HL-60 (cell line): ENCODE data around the gene MLC1.

Experiments
- DNase-seq, 2 experiments: peaks; one replicate each; pipeline ENCODE4 v3.0.0-alpha.2; 2010 to 2020; ENCODE audit warnings: low read depth in 1 of 2, low spot score in 1 of 2
- H3K27ac ChIP-seq: fragments of 250-450 bp; sonication (Bioruptor Pico); replicated peaks from 2 replicates; pipeline ENCODE4 v1.5.1; 2020; ENCODE audit warnings: mild to moderate bottlenecking, moderate library complexity
- H3K27me3 ChIP-seq: fragments of 250-450 bp; sonication (Bioruptor Pico); 2 replicates; pipeline ENCODE4 v1.5.1; 2021; ENCODE audit warnings: mild to moderate bottlenecking, moderate library complexity; ENCODE audit not compliant: insufficient read depth, poor library complexity, severe bottlenecking
- H3K4me3 ChIP-seq: replicated peaks from 2 replicates; pipeline ENCODE4 v1.5.1; 2011; ENCODE audit warnings: mild to moderate bottlenecking, control low read depth, low read length; ENCODE audit not compliant: insufficient read depth
- GABPA ChIP-seq: IDR thresholded peaks from 2 replicates; pipeline ENCODE4 v1.6.1; 2012; ENCODE audit warnings: low read depth
- POLR2AphosphoS5 ChIP-seq: IDR thresholded peaks from 2 replicates; pipeline ENCODE4 v1.6.1; 2012; ENCODE audit warnings: low read depth
- SPI1 ChIP-seq: IDR thresholded peaks from 2 replicates; pipeline ENCODE4 v1.6.1; 2012; ENCODE audit warnings: low read depth, mild to moderate bottlenecking, borderline replicate concordance
- TF ChIP-seq, protein P1 (sequence below): IDR thresholded peaks from 2 replicates; pipeline ENCODE4 v1.6.1; 2012; ENCODE audit warnings: low read depth; ENCODE audit not compliant: insufficient replicate concordance
- TF ChIP-seq, protein P2 (sequence below): IDR thresholded peaks from one replicate; pipeline ENCODE4 v1.5.1; 2011; ENCODE audit warnings: low read length, control low read depth, inconsistent platforms; ENCODE audit not compliant: insufficient read depth

The MLC1 gene

DNA sequence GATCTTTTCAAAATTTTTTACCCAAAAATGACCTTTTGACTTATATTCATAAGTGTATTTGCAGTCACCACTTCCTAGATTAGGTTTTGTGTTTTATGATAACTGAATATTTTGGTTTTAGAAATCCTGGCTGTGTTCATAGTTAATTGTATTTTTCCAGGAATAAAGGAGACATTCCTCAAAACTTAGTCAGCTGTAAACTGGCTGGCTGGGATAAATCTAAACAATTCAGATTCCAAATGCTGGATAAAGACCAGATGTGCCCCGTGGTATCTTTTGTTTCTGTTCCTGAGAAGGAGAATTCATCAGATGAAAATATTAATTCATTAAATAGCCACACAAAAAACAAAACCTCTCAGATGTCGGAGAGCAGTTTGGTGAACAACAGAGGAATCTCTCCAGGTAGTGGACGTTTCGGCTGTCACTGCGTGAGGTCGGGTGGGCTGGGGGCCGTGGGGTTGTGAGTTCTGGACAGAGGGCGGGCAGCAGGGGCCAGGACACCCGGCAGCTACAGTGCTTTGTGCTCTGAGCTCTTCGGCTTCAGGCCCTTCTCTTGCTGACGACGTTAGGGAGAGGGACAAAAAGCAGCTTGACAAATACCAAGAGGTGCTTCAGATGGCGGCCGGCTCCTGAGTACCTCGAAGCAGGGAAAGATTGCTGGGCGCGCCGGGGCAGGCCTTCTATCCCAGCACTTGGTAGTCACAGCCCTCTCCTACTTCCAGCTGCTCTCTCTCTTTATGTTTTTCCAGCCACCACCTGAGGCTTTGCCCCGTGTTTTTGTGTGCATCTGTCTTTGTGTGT lies 29.2 kb upstream of the MLC1 start:
- H3K27me3 ChIP-seq = no peaks in the 10 kb centered on the region
- H3K27ac ChIP-seq = no peak overlapping the region
- DNase-seq = no peak
- H3K4me3 ChIP-seq = no peak overlapping the region
- TF ChIP-seq POLR2AphosphoS5 (no peak), SPI1 (no peak), GABPA (no peak)
- TF ChIP-seq, protein P1, sequence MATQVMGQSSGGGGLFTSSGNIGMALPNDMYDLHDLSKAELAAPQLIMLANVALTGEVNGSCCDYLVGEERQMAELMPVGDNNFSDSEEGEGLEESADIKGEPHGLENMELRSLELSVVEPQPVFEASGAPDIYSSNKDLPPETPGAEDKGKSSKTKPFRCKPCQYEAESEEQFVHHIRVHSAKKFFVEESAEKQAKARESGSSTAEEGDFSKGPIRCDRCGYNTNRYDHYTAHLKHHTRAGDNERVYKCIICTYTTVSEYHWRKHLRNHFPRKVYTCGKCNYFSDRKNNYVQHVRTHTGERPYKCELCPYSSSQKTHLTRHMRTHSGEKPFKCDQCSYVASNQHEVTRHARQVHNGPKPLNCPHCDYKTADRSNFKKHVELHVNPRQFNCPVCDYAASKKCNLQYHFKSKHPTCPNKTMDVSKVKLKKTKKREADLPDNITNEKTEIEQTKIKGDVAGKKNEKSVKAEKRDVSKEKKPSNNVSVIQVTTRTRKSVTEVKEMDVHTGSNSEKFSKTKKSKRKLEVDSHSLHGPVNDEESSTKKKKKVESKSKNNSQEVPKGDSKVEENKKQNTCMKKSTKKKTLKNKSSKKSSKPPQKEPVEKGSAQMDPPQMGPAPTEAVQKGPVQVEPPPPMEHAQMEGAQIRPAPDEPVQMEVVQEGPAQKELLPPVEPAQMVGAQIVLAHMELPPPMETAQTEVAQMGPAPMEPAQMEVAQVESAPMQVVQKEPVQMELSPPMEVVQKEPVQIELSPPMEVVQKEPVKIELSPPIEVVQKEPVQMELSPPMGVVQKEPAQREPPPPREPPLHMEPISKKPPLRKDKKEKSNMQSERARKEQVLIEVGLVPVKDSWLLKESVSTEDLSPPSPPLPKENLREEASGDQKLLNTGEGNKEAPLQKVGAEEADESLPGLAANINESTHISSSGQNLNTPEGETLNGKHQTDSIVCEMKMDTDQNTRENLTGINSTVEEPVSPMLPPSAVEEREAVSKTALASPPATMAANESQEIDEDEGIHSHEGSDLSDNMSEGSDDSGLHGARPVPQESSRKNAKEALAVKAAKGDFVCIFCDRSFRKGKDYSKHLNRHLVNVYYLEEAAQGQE = no peak
- TF ChIP-seq, protein P2, sequence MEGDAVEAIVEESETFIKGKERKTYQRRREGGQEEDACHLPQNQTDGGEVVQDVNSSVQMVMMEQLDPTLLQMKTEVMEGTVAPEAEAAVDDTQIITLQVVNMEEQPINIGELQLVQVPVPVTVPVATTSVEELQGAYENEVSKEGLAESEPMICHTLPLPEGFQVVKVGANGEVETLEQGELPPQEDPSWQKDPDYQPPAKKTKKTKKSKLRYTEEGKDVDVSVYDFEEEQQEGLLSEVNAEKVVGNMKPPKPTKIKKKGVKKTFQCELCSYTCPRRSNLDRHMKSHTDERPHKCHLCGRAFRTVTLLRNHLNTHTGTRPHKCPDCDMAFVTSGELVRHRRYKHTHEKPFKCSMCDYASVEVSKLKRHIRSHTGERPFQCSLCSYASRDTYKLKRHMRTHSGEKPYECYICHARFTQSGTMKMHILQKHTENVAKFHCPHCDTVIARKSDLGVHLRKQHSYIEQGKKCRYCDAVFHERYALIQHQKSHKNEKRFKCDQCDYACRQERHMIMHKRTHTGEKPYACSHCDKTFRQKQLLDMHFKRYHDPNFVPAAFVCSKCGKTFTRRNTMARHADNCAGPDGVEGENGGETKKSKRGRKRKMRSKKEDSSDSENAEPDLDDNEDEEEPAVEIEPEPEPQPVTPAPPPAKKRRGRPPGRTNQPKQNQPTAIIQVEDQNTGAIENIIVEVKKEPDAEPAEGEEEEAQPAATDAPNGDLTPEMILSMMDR = no peak

DNA sequence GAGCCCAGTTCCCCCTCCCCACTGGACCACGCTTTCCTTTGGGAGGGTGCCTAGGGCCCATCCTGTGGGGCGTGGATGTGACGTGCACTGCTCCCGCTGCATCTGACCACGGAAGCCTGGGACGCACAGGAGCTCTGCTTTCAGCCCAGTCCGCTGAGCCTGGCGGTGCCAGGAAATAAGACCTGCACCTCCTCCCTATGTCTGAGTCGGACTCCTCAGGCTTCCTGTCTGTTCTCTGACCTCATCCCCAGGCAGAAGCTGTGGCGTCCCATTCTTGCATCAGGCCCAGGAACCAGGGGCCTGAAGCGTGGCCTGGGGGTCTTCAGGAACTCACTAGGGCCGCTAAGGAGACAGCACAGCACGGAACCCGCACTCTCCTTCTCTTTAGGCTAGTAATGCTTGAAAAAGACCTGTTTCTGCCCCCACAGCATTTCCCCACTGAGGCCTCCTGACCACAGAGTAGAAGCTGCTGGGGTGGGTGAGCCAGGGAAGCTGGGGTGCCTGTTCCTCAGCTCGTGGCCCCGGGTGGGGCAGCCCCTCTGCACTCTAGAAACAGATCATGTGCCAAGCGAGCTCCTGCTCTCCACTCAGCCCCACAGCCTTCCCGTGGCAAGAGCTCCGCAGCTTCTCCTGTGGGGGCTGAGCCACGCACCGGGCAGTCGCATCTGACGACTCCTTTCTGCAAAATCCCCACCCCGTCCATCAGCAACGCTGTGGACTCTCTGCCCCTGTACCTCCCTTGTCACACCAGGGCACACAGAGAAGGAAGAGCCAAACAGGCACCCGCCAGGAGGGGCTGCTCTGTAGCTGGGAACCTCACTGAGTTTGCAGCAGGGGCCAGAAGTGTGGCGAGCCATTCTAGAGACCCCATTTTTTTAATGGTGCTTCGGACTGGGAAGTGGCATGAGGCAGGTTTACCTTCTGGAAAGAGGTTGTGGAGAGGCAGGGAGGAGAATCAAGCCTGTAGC lies 27.2 kb upstream of the MLC1 start:
- H3K4me3 ChIP-seq = no peak overlapping the region
- peak; percentile 65 to 80 for DNase-seq
- peak overlapping the region; percentile 84 for H3K27ac ChIP-seq
- TF ChIP-seq, protein P2 = no peak
- TF ChIP-seq GABPA (no peak), SPI1 (peak; percentile 1; the same call in 1 of the 2 replicates), POLR2AphosphoS5 (peak; percentile 64)
- TF ChIP-seq, protein P1 = peak; percentile 17
- H3K27me3 ChIP-seq = no peaks in the 10 kb centered on the region

DNA sequence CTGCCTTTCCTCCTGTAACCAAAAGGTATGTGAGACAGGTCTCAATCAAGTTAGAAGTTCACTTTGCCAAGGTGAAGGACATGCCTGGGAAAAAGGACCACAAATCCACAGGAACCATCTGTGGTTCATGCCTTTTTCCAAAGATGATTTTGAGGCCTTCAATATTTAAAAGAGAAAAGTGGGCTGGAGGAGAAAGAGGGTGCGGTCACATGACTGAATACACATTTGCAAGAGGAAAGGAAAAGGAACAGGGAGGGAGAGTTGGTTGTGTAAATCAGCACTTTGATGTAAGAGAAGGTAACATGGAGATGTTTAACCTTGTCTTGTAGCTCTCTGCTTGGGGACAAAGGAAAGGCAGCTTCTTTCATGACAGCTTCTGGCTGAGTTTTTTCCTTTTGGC lies 25.8 kb upstream of the MLC1 start:
- H3K27me3 ChIP-seq = no peaks in the 10 kb centered on the region
- peak overlapping the region; percentile 13; the same call in 1 of the 2 replicates for H3K27ac ChIP-seq
- no peak for DNase-seq

More for the DNA sequence above, 25.8 kb upstream of the MLC1 start:
- no peak overlapping the region for H3K4me3 ChIP-seq
- TF ChIP-seq POLR2AphosphoS5 (no peak), GABPA (no peak), SPI1 (no peak)
- TF ChIP-seq, protein P1 = no peak
- TF ChIP-seq, protein P2 = no peak
